Measurements from ENCODE around the gene FCN3.

GRCh38 chr1:27405074-27405473 lies 30.4 kb upstream of the FCN3 start:
- TF ChIP-seq CTCF (IDR thresholded peaks at IDR 0.05), result no peak
- no peak for TF ChIP-seq EP300 (IDR thresholded peaks at IDR 0.05)
- no peak for TF ChIP-seq HOXB13 (CRISPR knock-in tag; IDR thresholded peaks at IDR 0.05; ENCODE audit: low read depth)
- no peak for TF ChIP-seq ZFP36 (IDR thresholded peaks at IDR 0.05; ENCODE audit: borderline replicate concordance, partially characterized antibody)
- no peak for TF ChIP-seq RAD21 (conservative IDR thresholded peaks at IDR 0.05 in 1 of 2, IDR thresholded peaks at IDR 0.05 in 1 of 2)
- no peak for TF ChIP-seq POLR2A (IDR thresholded peaks at IDR 0.05; ENCODE audit: low read length)
- TF ChIP-seq SMC3 (IDR thresholded peaks at IDR 0.05), result no peak
- no peak for TF ChIP-seq NR3C1 (IDR thresholded peaks at IDR 0.05)
- no peak for TF ChIP-seq REST (IDR thresholded peaks at IDR 0.05)
- no peak for TF ChIP-seq BCL3 (IDR thresholded peaks at IDR 0.05)
- TF ChIP-seq HDAC2 (IDR thresholded peaks at IDR 0.05), result no peak
- no peak for TF ChIP-seq MAFK (IDR thresholded peaks at IDR 0.05; ENCODE audit: partially characterized antibody)
- TF ChIP-seq JUNB (IDR thresholded peaks at IDR 0.05), result no peak
- no peak for TF ChIP-seq ATOH8 (CRISPR knock-in tag; IDR thresholded peaks at IDR 0.05; ENCODE audit: low read depth)

Measured in A549 (cell line).